ENCODE data around the gene ADGRA3.

DNA sequence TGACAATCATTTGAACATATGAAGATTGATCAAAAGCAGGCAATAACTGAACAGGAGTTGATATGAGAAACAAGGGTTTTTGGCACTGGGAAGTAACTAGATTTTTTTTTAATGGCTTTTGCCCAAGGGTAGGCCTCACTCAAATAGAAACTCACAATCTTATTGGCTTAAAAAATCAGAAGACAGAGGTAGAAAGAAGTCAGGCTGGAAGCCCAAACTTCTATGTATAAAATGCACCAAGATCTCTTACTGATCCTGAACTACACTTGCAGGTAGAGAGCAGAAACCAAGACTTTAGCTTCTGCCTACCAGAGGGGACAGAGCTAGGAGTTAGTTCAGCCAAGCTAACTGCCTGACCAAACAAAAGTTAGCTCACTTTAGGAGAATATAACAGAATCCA lies 74.9 kb downstream of the ADGRA3 start:
- TF ChIP-seq, protein P1, sequence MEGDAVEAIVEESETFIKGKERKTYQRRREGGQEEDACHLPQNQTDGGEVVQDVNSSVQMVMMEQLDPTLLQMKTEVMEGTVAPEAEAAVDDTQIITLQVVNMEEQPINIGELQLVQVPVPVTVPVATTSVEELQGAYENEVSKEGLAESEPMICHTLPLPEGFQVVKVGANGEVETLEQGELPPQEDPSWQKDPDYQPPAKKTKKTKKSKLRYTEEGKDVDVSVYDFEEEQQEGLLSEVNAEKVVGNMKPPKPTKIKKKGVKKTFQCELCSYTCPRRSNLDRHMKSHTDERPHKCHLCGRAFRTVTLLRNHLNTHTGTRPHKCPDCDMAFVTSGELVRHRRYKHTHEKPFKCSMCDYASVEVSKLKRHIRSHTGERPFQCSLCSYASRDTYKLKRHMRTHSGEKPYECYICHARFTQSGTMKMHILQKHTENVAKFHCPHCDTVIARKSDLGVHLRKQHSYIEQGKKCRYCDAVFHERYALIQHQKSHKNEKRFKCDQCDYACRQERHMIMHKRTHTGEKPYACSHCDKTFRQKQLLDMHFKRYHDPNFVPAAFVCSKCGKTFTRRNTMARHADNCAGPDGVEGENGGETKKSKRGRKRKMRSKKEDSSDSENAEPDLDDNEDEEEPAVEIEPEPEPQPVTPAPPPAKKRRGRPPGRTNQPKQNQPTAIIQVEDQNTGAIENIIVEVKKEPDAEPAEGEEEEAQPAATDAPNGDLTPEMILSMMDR (IDR thresholded peaks at IDR 0.05 in 4 of 5, conservative IDR thresholded peaks at IDR 0.05 in 1 of 5): no peak
- no peak for TF ChIP-seq POLR2A (IDR thresholded peaks at IDR 0.05)
